ENCODE results near the gene GRIN3B.

DNA sequence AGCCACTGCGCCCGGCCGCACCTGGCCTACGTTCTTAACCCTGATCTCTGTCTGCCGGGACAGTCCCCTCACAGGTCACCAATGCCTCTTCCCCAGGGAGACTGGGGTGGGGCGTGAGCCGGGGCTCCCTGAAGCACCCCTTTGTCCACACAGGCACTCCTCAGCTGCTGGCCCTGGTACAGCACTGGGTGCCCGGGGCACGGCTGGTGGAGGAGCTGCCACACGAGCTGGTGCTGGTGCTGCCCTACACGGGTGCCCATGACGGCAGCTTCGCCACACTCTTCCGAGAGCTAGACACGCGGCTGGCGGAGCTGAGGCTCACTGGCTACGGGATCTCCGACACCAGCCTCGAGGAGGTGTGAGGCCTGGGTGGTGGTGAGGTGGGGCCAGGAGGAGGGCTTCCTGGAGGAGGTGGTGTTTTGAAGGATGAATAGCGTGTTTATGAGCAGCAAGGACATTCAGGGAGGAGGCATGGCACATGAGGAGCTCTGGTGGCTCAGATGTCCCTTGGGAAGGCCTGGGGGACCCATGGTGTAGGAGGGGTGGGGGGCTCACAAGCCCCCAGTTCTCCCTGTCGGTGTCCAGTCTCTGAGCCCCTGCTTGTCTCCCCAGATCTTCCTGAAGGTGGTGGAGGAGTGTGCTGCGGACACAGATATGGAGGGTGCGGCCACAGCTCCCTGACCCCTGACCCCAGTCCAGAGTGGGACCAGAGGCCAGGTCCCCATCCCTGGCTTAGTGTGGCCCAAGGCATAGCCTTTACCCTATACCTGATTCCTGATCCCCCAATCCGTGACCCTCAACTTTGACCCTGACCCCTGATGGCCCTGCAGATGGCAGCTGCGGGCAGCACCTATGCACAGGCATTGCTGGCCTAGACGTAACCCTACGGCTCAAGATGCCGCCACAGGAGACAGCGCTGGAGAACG, 53.2 kb downstream of the GRIN3B start:
- TF ChIP-seq POLR2A (IDR thresholded peaks at IDR 0.05) (no peak), CTCF (IDR thresholded peaks at IDR 0.05 in 4 of 5, conservative IDR thresholded peaks at IDR 0.05 in 1 of 5) (no peak)
